Heart left ventricle (tissue), 13 donors: ENCODE results near the gene PSRC1.

Experiments used
- POLR2A ChIP-seq, 2 donors: fragments of 450-650 bp; IDR thresholded peaks; one replicate each; pipeline ENCODE4 v1.6.1; 2017; ENCODE audit warnings: antibody characterized with exemption in 2 of 2, mild to moderate bottlenecking in 2 of 2, moderate library complexity in 2 of 2
- TF ChIP-seq, protein P1 (sequence below), 12 donors: fragments of 200-600 bp; sonication (generic) in 4 of 12; IDR thresholded peaks; one replicate each; pipeline versions ENCODE4 v1.5.0 to v1.8.0; 2018 to 2022; ENCODE audit warnings: antibody characterized with exemption in 12 of 12, mild to moderate bottlenecking in 5 of 12
- donor health status: ischemic (EF 13 %, LVEDD 7.1; RV severe dilation, severe dysfunction).
- donor health status: DM: no; HTN: yes; CAD: no.
- donor health status: DM: no; HTN: no; CAD: no.
- donor health status: ischemic (EF 25% LVEDD 6.9; RV normal size, moderate dysfunction).
- donor health status: ischemic (EF 25% LVEDD 5.7; RV mildly dilated, moderate dysfunction).
- donor health status: ischemic (EF 35%, LVEDD 5.7; RV mildly dilated, moderate dysfunction).
- donor health status: nonischemic (EF 11% LVEDD 7.7; RV severe dilation, severe dysfunction).
- donor health status: DM: yes; HTN: yes; CAD: no.
- donor health status: PGD.
- donor health status: ischemic (EF 29% LVEDD 5.4; RV normal size, mild dysfunction).
- donor health status: nonischemic (EF 23%, LVEDD 6.1; RV moderate dilation, normal function).

GRCh38 chr1:109299558-109300343 is 16.8 kb upstream of the PSRC1 start:
- TF ChIP-seq, protein P1, sequence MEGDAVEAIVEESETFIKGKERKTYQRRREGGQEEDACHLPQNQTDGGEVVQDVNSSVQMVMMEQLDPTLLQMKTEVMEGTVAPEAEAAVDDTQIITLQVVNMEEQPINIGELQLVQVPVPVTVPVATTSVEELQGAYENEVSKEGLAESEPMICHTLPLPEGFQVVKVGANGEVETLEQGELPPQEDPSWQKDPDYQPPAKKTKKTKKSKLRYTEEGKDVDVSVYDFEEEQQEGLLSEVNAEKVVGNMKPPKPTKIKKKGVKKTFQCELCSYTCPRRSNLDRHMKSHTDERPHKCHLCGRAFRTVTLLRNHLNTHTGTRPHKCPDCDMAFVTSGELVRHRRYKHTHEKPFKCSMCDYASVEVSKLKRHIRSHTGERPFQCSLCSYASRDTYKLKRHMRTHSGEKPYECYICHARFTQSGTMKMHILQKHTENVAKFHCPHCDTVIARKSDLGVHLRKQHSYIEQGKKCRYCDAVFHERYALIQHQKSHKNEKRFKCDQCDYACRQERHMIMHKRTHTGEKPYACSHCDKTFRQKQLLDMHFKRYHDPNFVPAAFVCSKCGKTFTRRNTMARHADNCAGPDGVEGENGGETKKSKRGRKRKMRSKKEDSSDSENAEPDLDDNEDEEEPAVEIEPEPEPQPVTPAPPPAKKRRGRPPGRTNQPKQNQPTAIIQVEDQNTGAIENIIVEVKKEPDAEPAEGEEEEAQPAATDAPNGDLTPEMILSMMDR (IDR thresholded peaks at IDR 0.05): no peak
- no peak for TF ChIP-seq POLR2A (IDR thresholded peaks at IDR 0.05)
